Neural progenitor cell (in vitro differentiated cells): ENCODE results near the gene C1QBP.

Experiments used
- CTCF ChIP-seq: fragments of 200-600 bp; sonication (generic); IDR thresholded peaks from 2 replicates; pipeline ENCODE4 v1.5.1; 2017; ENCODE audit warnings: antibody characterized with exemption, mild to moderate bottlenecking
- EZH2 ChIP-seq: fragments of 200-600 bp; sonication (generic); IDR thresholded peaks from 2 replicates; pipeline ENCODE4 v1.6.1; 2017; ENCODE audit warnings: antibody characterized with exemption, mild to moderate bottlenecking, moderate library complexity

- TF ChIP-seq CTCF (no peak), EZH2 (no peak)
Observed at GRCh38 chr17:5396612-5397011, 42.3 kb downstream of the C1QBP start.
